ENCODE data around the gene MEGF8.

The MEGF8 gene

DNA sequence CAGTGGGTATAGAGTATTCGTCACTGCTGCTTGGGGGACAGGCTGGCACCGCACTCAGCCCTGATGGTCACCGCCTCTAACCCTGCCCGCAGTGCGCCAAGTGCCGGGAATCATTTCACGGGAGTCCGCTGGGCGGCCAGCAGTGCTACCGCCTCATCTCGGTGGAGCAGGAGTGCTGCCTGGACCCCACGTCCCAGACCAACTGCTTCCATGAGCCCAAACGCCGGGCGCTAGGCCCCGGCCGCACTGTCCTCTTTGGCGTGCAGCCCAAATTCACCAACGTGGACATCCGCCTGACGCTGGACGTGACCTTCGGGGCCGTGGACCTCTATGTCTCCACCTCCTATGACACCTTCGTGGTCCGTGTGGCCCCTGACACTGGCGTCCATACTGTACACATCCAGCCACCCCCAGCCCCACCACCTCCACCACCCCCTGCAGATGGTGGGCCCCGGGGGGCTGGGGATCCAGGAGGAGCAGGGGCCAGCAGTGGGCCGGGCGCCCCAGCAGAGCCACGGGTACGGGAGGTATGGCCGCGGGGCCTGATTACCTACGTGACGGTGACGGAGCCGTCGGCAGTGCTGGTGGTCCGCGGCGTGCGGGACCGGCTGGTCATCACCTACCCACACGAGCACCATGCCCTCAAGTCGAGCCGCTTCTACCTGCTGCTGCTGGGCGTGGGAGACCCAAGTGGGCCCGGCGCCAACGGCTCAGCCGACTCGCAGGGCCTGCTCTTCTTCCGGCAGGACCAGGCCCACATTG is 50.2 kb downstream of the MEGF8 start:
- ChIA-PET POLR2A (no interaction called here), CTCF (no interaction called here)
- no peak for DNase-seq (ENCODE audit: extremely low spot score)
- TF ChIP-seq, protein P1, sequence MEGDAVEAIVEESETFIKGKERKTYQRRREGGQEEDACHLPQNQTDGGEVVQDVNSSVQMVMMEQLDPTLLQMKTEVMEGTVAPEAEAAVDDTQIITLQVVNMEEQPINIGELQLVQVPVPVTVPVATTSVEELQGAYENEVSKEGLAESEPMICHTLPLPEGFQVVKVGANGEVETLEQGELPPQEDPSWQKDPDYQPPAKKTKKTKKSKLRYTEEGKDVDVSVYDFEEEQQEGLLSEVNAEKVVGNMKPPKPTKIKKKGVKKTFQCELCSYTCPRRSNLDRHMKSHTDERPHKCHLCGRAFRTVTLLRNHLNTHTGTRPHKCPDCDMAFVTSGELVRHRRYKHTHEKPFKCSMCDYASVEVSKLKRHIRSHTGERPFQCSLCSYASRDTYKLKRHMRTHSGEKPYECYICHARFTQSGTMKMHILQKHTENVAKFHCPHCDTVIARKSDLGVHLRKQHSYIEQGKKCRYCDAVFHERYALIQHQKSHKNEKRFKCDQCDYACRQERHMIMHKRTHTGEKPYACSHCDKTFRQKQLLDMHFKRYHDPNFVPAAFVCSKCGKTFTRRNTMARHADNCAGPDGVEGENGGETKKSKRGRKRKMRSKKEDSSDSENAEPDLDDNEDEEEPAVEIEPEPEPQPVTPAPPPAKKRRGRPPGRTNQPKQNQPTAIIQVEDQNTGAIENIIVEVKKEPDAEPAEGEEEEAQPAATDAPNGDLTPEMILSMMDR (IDR thresholded peaks at IDR 0.05; ENCODE audit: control extremely low read depth, extremely low read depth, low read depth, missing control alignments), result no peak

DNA sequence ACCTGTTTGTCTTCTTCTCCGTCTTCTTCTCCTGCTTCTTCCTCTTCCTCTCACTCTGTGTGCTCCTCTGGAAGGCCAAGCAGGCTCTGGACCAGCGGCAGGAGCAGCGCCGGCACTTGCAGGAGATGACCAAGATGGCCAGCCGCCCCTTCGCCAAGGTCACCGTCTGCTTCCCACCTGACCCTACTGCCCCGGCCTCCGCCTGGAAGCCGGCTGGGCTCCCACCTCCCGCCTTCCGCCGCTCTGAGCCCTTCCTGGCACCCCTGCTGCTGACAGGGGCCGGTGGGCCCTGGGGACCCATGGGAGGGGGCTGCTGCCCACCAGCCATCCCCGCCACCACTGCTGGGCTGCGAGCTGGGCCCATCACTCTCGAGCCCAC is 50.7 kb downstream of the MEGF8 start:
- ChIA-PET CTCF (interaction anchor here (1.9 kb wide), 1 partner anchor 10 kb away, joined by 5 read pairs; no protein-coding TSS in a partner anchor), POLR2A (no interaction called here)
- TF ChIP-seq, protein P1 (IDR thresholded peaks at IDR 0.05; ENCODE audit: control extremely low read depth, extremely low read depth, low read depth, missing control alignments), result no peak
- no peak for DNase-seq (ENCODE audit: extremely low spot score)

DNA sequence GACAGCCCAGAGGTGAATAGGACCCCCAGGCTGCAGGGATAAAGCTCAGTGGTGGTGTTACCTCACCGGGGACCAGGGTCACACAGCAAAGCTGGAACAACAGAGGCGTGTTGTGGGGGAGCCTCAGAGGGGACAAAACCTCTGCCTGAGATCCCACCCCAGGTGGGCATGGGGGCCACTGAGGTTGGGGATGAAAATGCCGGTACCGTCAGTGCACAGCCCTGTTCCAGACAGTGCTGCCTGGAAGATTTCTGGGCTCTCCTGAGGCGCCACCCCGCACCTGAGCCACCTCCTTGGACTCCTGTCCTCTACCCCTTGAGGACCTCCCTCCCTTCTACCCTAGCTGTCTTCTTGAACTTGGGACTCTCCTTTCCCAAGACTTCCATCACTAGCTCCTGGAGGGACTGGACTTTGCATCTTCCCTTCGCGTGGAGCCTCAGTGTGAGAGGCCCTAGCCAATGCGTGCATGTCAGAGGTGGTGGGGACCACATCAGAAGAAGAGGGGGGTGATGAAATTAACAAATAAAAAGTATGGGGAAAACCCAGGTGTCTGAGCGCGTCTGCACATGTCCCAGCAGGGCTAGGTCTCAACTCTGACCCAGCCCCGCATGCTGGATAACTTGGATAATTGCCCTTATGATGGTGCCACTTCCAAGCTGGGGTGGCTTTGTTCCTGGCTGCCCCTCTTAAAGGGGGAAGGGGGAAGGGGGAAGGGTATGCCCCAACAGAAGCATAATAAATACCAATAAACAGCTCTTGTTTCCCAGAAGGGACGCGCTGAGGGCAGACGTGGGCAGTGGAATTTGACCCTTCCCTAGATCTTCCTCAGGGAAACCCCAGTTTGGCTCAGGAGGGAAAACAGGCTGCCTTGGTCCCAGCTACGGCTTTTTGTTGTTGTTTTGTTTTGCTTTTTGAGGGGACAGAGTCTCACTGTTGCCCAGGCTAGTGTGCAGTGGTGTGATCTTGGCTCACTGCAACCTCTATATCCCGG is 53.1 kb downstream of the MEGF8 start:
- TF ChIP-seq, protein P1 (IDR thresholded peaks at IDR 0.05; ENCODE audit: control extremely low read depth, extremely low read depth, low read depth, missing control alignments), result no peak
- DNase-seq (ENCODE audit: extremely low spot score), result no peak
- ChIA-PET POLR2A (no interaction called here), CTCF (interaction anchor here (0.7 to 2.5 kb wide), 4 partner anchors 8 to 60 kb away, joined by 4 to 9 read pairs (median 4); no protein-coding TSS in a partner anchor)

DNA sequence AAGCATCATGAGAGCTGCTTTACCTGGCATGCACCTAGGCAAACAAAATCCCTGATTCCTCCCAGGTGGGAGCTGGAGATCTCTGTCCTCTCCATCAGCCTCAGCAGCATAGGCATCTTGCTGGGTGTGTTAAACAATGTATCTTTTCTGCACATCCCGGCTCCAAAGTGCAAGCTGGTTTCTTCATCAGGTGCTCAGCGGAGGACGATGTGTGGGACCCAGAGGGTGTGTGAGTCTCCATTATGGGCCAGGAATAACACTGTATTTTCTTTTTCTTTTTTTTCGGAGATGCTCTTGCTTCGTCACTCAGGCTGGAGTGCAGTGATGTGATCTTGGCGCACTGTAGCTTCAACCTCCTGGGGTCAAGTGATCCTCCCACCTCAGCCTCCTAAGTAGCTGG is 54.7 kb downstream of the MEGF8 start:
- TF ChIP-seq, protein P1 (IDR thresholded peaks at IDR 0.05; ENCODE audit: control extremely low read depth, extremely low read depth, low read depth, missing control alignments), result no peak
- DNase-seq (ENCODE audit: extremely low spot score), result no peak
- CTCF ChIA-PET, result interaction anchor here (0.9 to 1.9 kb wide), 7 partner anchors 9 to 240 kb away, joined by 3 to 7 read pairs (median 3); no protein-coding TSS in a partner anchor
- POLR2A ChIA-PET, result no interaction called here

DNA sequence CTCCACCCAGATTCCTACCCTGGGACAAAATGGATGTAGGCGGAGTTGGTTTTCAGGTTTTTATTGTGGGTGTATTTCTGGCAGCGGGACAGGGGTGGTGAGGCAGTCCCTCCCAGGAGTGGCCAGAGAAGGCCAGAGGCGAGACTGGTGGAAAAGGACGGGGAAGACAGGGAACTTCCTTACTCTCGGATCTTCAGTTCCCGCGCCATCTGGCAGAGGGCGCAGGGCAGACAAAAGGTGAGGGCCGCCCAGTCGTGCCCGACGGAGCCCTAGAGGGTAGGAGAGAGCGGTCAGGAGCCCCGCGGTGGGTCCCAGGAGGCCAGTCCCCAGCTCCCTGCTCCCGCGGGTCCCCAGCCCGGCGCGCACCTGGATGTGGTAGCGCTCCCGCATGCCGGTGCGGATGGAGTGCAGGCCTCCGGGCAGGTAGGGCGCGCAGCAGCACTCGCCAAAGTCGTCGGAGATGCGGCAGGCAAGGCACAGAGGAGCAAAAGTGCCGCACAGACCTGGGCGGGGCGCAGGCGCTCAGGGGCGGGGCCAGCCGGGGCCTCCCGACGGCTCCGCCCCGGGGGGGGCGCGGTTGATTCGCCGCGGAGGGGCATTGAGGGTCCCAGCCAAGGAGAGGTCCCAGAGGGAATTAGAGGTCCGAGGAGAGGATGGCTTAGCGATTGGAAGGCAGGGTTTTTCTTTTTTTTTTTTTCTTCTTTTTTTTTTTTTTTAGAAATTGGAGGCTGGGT is 61.7 kb downstream of the MEGF8 start:
- CTCF ChIA-PET, result interaction anchor here (1.2 to 2.0 kb wide), 3 partner anchors 10 to 33 kb away, joined by 3 to 5 read pairs (median 4); no protein-coding TSS in a partner anchor
- POLR2A ChIA-PET, result no interaction called here

More for the DNA sequence above, 61.7 kb downstream of the MEGF8 start:
- TF ChIP-seq, protein P1 (IDR thresholded peaks at IDR 0.05; ENCODE audit: control extremely low read depth, extremely low read depth, low read depth, missing control alignments), result peak; percentile 42
- DNase-seq (ENCODE audit: extremely low spot score), result peak; percentile 79
